Mammary epithelial cell (primary cell): Measurements from ENCODE around the gene DOCK1.

Experiments used
- EZH2 ChIP-seq: IDR thresholded peaks from 2 replicates; pipeline ENCODE4 v1.6.1; 2012; ENCODE audit warnings: low read length, inconsistent platforms, borderline replicate concordance
- TF ChIP-seq, protein P1 (sequence below), 2 donors: IDR thresholded peaks in 1 of 2; conservative IDR thresholded peaks in 1 of 2; 2 replicates each; pipeline ENCODE4 v1.5.1; 2011 to 2012; ENCODE audit warnings: inconsistent platforms in 2 of 2, low read length in 2 of 2, mild to moderate bottlenecking in 2 of 2, control low read depth in 1 of 2, low read depth in 1 of 2; ENCODE audit not compliant: insufficient read depth in 1 of 2; ENCODE audit errors: extremely low read depth in 1 of 2

DNA sequence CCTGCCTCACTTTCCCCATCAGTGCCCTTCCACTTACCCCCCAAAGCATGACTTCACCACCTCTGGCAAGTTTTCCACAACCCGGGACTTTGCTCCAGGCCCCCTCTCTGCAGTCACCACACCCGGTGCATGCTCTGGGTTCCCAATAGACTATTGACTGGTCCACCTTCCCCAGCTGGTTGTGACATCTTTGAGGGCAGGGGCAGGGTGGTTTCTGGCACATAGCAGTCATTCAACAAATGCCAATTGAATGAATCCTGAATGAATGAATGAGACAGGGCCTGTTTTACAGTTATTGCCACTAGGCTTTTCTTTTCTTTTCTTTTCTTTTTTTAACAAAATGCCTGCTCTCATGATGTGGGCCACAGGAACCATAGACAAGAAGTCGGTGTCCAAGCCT lies 28.8 kb upstream of the DOCK1 start:
- TF ChIP-seq, protein P1, sequence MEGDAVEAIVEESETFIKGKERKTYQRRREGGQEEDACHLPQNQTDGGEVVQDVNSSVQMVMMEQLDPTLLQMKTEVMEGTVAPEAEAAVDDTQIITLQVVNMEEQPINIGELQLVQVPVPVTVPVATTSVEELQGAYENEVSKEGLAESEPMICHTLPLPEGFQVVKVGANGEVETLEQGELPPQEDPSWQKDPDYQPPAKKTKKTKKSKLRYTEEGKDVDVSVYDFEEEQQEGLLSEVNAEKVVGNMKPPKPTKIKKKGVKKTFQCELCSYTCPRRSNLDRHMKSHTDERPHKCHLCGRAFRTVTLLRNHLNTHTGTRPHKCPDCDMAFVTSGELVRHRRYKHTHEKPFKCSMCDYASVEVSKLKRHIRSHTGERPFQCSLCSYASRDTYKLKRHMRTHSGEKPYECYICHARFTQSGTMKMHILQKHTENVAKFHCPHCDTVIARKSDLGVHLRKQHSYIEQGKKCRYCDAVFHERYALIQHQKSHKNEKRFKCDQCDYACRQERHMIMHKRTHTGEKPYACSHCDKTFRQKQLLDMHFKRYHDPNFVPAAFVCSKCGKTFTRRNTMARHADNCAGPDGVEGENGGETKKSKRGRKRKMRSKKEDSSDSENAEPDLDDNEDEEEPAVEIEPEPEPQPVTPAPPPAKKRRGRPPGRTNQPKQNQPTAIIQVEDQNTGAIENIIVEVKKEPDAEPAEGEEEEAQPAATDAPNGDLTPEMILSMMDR (conservative IDR thresholded peaks at IDR 0.05 in 1 of 2, IDR thresholded peaks at IDR 0.05 in 1 of 2; ENCODE audit: extremely low read depth in 1 of 2, insufficient read depth in 1 of 2, low read depth in 1 of 2, low read length in 2 of 2) = no peak
- no peak for TF ChIP-seq EZH2
